H1 (cell line): Measurements from ENCODE around the gene BICD1. TPM values are rescaled to one million over a fixed set of nuclear protein-coding genes. Genes with fewer than 3 reads are reported as not detected.
A peak's percentile ranks its signal among the peaks of the same experiment; 100 is the strongest.

Experiments
- BCL11A ChIP-seq, 2 experiments: IDR thresholded peaks; one replicate each; pipeline ENCODE4 v1.6.1; 2011; ENCODE audit warnings: low read depth in 2 of 2, low read length in 2 of 2, mild to moderate bottlenecking in 2 of 2
- CBX5 ChIP-seq: fragments of 300-800, 300-1000 bp; sonication (generic); IDR thresholded peaks from 2 replicates; pipeline ENCODE4 v1.7.1; 2016; ENCODE audit warnings: antibody characterized with exemption, low read length, low read depth
- CEBPB ChIP-seq: IDR thresholded peaks from 2 replicates; pipeline ENCODE4 v1.6.1; 2012; ENCODE audit warnings: low read depth, low read length
- CHD1 ChIP-seq: IDR thresholded peaks from 2 replicates; pipeline ENCODE4 v1.6.1; 2012; ENCODE audit warnings: low read depth, low read length, improper control_type of control experiment
- GTF2F1 ChIP-seq: IDR thresholded peaks from 2 replicates; pipeline ENCODE4 v1.6.1; 2012; ENCODE audit warnings: low read depth, low read length, improper control_type of control experiment, borderline replicate concordance
- HDAC2 ChIP-seq, 2 experiments: fragments of 300-600 bp in 1 of 2; sonication (generic) in 1 of 2; IDR thresholded peaks; 2 replicates each; pipeline ENCODE4 v1.6.1; 2011 to 2012; ENCODE audit warnings: low read depth in 2 of 2, low read length in 2 of 2, mild to moderate bottlenecking in 2 of 2, moderate library complexity in 2 of 2, borderline replicate concordance in 1 of 2, inconsistent platforms in 1 of 2
- KDM1A ChIP-seq: fragments of 200-600, 300-600 bp; sonication (generic); IDR thresholded peaks from 2 replicates; pipeline ENCODE4 v1.7.1; 2016; ENCODE audit warnings: mild to moderate bottlenecking, low read length, borderline replicate concordance
- MAX ChIP-seq: IDR thresholded peaks from 2 replicates; pipeline ENCODE4 v1.6.1; 2012; ENCODE audit warnings: inconsistent platforms
- NRF1 ChIP-seq: IDR thresholded peaks from 2 replicates; pipeline ENCODE4 v1.6.1; 2011; ENCODE audit warnings: mild to moderate bottlenecking, low read depth, low read length, improper control_type of control experiment
- POLR2A ChIP-seq, 2 experiments: IDR thresholded peaks; 1 replicate in 1 of 2; 2 replicates in 1 of 2; pipeline ENCODE4 v1.6.1; 2011; ENCODE audit warnings: low read depth in 2 of 2, low read length in 2 of 2, mild to moderate bottlenecking in 2 of 2; ENCODE audit errors: control extremely low read depth in 1 of 2
- RFX5 ChIP-seq: IDR thresholded peaks from 2 replicates; pipeline ENCODE4 v1.6.1; 2011; ENCODE audit warnings: low read depth, low read length, improper control_type of control experiment, borderline replicate concordance
- SAP30 ChIP-seq: fragments of 300-600 bp; sonication (generic); IDR thresholded peaks from 2 replicates; pipeline ENCODE4 v1.7.1; 2012; ENCODE audit warnings: low read length, moderate library complexity, mild to moderate bottlenecking, inconsistent platforms; ENCODE audit not compliant: insufficient read depth, insufficient replicate concordance
- SIX5 ChIP-seq: IDR thresholded peaks from 2 replicates; pipeline ENCODE4 v1.6.1; 2011; ENCODE audit warnings: mild to moderate bottlenecking, low read depth, low read length
- SP1 ChIP-seq: IDR thresholded peaks from 2 replicates; pipeline ENCODE4 v1.6.1; 2011; ENCODE audit warnings: low read depth, low read length
- SP4 ChIP-seq: IDR thresholded peaks from 2 replicates; pipeline ENCODE4 v1.6.1; 2012; ENCODE audit warnings: low read length, inconsistent platforms
- TCF12 ChIP-seq: IDR thresholded peaks from 2 replicates; pipeline ENCODE4 v1.6.1; 2011; ENCODE audit warnings: low read depth, mild to moderate bottlenecking, low read length
- TEAD4 ChIP-seq: IDR thresholded peaks from 2 replicates; pipeline ENCODE4 v1.6.1; 2012; ENCODE audit warnings: low read depth, low read length, inconsistent platforms, mixed read lengths
- YY1 ChIP-seq: IDR thresholded peaks from 2 replicates; pipeline ENCODE4 v1.6.1; 2011; ENCODE audit warnings: low read depth, mild to moderate bottlenecking, low read length
- polyA plus RNA-seq, 7 experiments: library from polyadenylated mRNA; depleted of rRNA in 3 of 7; stranded (reverse) in 5 of 7; unstranded in 2 of 7; fragments of >200 nt in 5 of 7; fragments of 200-250 nt in 2 of 7; gene quantifications; 1 replicate in 5 of 7; 2 replicates in 1 of 7; 4 replicates in 1 of 7; pipeline versions ENCODE4 v1.2.1 to v1.2.3, GENCODE V29; 2011 to 2013; ENCODE audit warnings: missing spikeins in 2 of 7, mixed read lengths in 2 of 7
- total RNA-seq: library from RNA; stranded (reverse); fragmentation: NEBNext Ultra II Directional; extraction: Animal tissue kit (Norgen Biotek cat#: 25700); gene quantifications from 2 replicates; pipeline ENCODE4 v1.2.1, GENCODE V29; 2021

The BICD1 gene
- total and polyA plus RNA-seq, 2 of the 8 experiments (the other 6 are each of a cell fraction or from before 2014, with no cell fraction given), result 34.1 to 58.4 TPM

- TF ChIP-seq POLR2A (IDR thresholded peaks at IDR 0.05; ENCODE audit: control extremely low read depth in 1 of 2, low read depth in 2 of 2, low read length in 2 of 2) (peak; percentile 69 to 85), CBX5 (no peak), SP1 (no peak), NRF1 (no peak), GTF2F1 (no peak), CEBPB (no peak), SIX5 (no peak), RFX5 (no peak), HDAC2 (IDR thresholded peaks at IDR 0.05; ENCODE audit: borderline replicate concordance in 1 of 2, low read depth in 2 of 2, low read length in 2 of 2) (peak; percentile 14 to 64; a peak in 2 of 4 replicates), BCL11A (IDR thresholded peaks at IDR 0.05; ENCODE audit: low read depth in 2 of 2, low read length in 2 of 2) (no peak), KDM1A (peak; percentile 7; the same call in 1 of the 2 replicates), SP4 (no peak), MAX (peak; percentile 82), YY1 (peak; percentile 83), TEAD4 (no peak), TCF12 (no peak), CHD1 (no peak; the same call in 1 of the 2 replicates), SAP30 (no peak)
Observed at GRCh38 chr12:32106517-32107358, at the start of gene BICD1 (continued).
